NCI-H2196 (cell line): ENCODE results near the gene COMMD9.

Source experiments
- DNase-seq: peaks from one replicate; lab custom pipeline; 2025; ENCODE audit not compliant: unreplicated experiment; lab: John Stamatoyannopoulos, UW

The COMMD9 gene

DNA sequence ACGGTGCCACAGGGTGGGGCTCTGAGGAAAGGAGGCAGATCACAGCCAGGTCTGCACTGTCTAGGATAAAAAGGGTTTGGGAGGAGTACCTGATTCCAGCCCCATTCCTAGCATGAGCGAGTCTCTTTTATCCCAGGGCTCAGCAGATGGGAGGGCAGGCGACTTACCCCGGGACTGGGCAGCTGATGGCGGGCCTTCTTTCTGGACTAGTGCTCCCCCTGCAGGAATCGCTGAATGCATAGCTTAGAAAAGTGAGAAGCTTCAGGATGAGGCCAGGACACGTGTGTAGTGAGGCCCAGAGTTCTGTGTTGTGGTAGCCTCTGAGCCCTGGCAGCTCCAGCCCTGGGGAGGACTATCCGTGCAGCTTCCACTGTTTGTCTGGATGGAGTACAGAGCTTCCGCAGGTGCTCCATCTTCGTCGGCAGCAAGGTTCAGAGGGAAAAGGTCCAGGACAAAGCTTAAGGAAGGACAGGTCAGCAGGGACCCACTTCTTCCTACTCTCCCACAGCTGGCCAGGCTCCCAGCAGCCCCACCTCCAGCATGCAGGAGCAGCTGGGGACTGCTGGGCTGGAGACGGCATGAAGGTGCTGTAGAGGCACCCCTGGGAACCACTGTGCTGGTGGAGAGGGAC lies 30.4 kb downstream of the COMMD9 start:
- DNase-seq, result peak; percentile 54

- DNase-seq, result no peak
These were observed 31.9 kb downstream of the COMMD9 start for GRCh38 chr11:36257351-36257750.

DNA sequence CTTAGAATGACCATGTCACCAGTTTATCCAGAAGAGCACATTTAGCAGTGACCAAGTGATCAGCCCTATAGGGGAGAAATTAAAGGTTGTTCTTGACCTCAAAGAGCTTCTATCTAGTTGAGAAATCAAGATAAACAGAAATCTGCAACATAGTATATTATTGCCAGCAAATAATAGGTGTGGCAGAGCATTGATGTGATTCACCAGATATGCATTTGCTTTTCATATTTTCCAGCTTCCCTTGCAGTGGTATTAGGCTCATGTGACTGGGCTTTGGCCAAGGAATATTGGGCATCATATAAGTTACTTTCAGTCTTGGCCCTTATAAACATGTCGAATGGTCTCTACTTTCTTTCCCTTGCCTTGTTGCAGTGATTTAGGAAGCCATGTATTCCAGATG lies 34.5 kb downstream of the COMMD9 start:
- DNase-seq, result no peak

- peak; percentile 24 for DNase-seq
These were observed 36.0 kb downstream of the COMMD9 start for GRCh38 chr11:36253238-36253637.

- no peak for DNase-seq
These were observed 37.4 kb downstream of the COMMD9 start for GRCh38 chr11:36251823-36252222.

- DNase-seq, result no peak
These were observed 40.0 kb downstream of the COMMD9 start for GRCh38 chr11:36249246-36249645.

GRCh38 chr11:36248436-36248835 lies 40.8 kb downstream of the COMMD9 start:
- DNase-seq, result no peak

DNA sequence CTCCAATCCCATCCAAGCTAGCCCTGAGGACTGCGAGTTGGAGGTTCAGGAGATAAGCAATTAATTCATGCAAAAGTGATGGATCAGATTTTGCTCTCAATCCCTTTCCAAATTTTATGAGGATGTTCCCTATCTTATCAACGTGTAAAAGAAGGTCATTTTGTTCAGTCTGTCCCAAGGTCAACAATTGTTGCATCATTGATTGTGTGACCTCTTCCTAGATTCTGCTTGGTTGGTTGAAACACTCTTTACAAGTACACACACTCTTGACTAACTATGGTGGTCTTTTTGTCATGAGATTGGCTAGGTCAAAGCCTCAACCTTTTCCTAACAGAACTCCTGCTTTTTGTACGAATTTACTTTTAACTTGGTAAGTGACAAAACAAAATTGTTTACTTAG lies 41.7 kb downstream of the COMMD9 start:
- no peak for DNase-seq

DNA sequence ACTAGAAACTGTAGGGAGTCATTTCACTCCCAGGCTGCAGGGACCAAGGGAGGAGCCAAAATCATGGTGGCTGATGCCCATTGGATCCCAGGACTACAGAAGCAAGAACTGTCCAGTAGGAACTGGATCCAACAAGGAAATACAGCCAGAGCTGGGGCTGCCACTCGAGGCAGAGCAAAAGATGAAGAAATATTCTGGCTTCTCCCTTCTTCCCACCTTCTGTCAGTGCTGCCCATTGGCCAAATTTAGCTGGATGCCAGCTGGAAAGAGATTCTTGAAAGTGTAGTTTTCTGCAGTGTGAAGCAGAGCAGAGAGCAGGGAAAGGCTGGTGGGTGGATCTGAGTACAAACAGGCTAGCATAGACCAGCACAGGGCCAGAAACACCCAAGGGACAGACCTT lies 45.6 kb downstream of the COMMD9 start:
- DNase-seq, result no peak

- no peak for DNase-seq
These were observed 47.7 kb downstream of the COMMD9 start for GRCh38 chr11:36241497-36241896.

GRCh38 chr11:36240801-36241200 lies 48.4 kb downstream of the COMMD9 start:
- no peak for DNase-seq

- no peak for DNase-seq
These were observed 49.1 kb downstream of the COMMD9 start for GRCh38 chr11:36240173-36240572.

- DNase-seq, result no peak
These were observed 49.6 kb downstream of the COMMD9 start for GRCh38 chr11:36239636-36240035.

GRCh38 chr11:36238881-36239280 lies 50.3 kb downstream of the COMMD9 start:
- no peak for DNase-seq

GRCh38 chr11:36238036-36238631 lies 51.1 kb downstream of the COMMD9 start:
- DNase-seq, result no peak

GRCh38 chr11:36237391-36237790 lies 51.8 kb downstream of the COMMD9 start:
- no peak for DNase-seq

- no peak for DNase-seq
These were observed 53.5 kb downstream of the COMMD9 start for GRCh38 chr11:36235750-36236149.

- no peak for DNase-seq
These were observed 54.4 kb downstream of the COMMD9 start for GRCh38 chr11:36234825-36235224.

DNA sequence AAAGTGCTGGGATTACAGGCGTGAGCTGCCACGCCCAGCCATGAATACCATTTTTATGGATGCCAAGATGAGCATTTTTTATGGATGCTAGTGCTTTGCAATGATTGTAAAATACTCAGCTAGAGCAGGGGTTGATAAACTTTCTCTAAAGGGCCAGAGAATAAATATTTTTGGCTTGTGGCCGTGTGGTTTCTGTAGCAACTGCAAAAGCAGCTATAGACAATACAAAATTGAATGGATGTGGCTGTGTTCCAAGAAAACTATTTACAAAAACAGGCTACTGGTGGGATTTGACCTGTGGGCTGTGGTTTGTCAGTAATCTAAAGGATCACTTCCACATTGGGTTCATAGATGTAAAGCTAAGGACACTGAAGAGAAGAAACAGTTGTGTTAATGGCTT lies 56.0 kb downstream of the COMMD9 start:
- peak; percentile 54 for DNase-seq

- no peak for DNase-seq
These were observed 58.2 kb downstream of the COMMD9 start for GRCh38 chr11:36230779-36231699.

- no peak for DNase-seq
These were observed 60.0 kb downstream of the COMMD9 start for GRCh38 chr11:36229091-36229705.

DNA sequence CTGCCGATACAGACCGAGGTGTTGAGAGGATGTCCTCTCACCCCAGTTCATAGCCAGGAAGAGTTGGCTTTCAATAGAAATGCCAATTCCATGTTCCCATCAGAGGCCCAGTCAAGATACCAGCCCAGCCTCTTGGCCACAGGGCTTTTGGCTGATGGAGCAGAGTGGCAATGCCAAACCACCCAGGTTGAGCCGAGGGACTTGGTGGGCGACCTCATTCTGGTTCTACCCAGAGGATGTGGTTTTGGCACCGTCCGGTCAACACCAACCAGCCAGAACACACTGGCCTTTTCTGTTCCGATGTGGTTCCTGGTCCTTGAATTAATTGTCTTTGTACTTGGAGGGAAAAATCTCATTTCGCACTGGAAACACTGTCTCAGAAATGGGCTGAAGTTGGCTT lies 60.5 kb downstream of the COMMD9 start:
- no peak for DNase-seq
